ENCODE results near the gene SNX13.
"Not testable (repeated sequence)": the region's sequence is repeated elsewhere in the genome, so short reads cannot be mapped to it uniquely, and the experiment has no call there.

Gene SNX13

GRCh38 chr7:17915168-17915567, 25.1 kb downstream of the SNX13 start:
- H3K4me3 ChIP-seq (ENCODE audit: low read depth, low read length) = no peak overlapping the region
- TF ChIP-seq, protein P1, sequence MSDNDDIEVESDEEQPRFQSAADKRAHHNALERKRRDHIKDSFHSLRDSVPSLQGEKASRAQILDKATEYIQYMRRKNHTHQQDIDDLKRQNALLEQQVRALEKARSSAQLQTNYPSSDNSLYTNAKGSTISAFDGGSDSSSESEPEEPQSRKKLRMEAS (IDR thresholded peaks at IDR 0.05; ENCODE audit: low read depth, low read length) = no peak
- TF ChIP-seq, protein P2, sequence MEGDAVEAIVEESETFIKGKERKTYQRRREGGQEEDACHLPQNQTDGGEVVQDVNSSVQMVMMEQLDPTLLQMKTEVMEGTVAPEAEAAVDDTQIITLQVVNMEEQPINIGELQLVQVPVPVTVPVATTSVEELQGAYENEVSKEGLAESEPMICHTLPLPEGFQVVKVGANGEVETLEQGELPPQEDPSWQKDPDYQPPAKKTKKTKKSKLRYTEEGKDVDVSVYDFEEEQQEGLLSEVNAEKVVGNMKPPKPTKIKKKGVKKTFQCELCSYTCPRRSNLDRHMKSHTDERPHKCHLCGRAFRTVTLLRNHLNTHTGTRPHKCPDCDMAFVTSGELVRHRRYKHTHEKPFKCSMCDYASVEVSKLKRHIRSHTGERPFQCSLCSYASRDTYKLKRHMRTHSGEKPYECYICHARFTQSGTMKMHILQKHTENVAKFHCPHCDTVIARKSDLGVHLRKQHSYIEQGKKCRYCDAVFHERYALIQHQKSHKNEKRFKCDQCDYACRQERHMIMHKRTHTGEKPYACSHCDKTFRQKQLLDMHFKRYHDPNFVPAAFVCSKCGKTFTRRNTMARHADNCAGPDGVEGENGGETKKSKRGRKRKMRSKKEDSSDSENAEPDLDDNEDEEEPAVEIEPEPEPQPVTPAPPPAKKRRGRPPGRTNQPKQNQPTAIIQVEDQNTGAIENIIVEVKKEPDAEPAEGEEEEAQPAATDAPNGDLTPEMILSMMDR (IDR thresholded peaks at IDR 0.05; ENCODE audit: low read depth, low read length) = no peak
- no peak for TF ChIP-seq POLR2A (IDR thresholded peaks at IDR 0.05; ENCODE audit: extremely low read depth, insufficient read length)
- TF ChIP-seq MYC (IDR thresholded peaks at IDR 0.05; ENCODE audit: low read depth, low read length) = no peak
- no peak for DNase-seq (ENCODE audit: low read depth)

DNA sequence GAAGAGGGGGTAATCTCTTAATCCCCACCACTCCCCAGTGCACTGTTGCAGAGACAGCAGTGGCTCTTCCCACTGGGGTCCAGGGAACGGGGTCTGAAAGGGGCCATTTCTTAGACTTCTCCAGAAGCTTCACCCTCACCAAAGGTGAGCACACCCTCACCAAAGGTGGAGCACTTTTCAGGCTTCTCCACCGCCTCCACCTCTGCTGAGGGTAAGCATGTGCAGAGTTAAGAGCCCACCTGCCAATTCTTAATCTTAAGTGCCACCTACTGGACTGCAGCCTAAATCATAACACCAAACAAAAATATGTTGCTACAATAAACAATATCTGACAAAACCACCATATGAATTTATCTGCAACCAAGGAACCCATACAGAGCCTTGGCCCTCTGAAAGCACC, 27.0 kb downstream of the SNX13 start:
- no peak overlapping the region for H3K4me3 ChIP-seq (ENCODE audit: low read depth, low read length)
- DNase-seq (ENCODE audit: low read depth) = no peak
- TF ChIP-seq POLR2A (IDR thresholded peaks at IDR 0.05; ENCODE audit: extremely low read depth, insufficient read length) = no peak
- no peak for TF ChIP-seq MYC (IDR thresholded peaks at IDR 0.05; ENCODE audit: low read depth, low read length)
- TF ChIP-seq, protein P1 (IDR thresholded peaks at IDR 0.05; ENCODE audit: low read depth, low read length) = no peak
- TF ChIP-seq, protein P2 (IDR thresholded peaks at IDR 0.05; ENCODE audit: low read depth, low read length) = no peak

- no peak for DNase-seq (ENCODE audit: low read depth)
- TF ChIP-seq MYC (IDR thresholded peaks at IDR 0.05; ENCODE audit: low read depth, low read length) (no peak), POLR2A (IDR thresholded peaks at IDR 0.05; ENCODE audit: extremely low read depth, insufficient read length) (no peak)
- TF ChIP-seq, protein P1 (IDR thresholded peaks at IDR 0.05; ENCODE audit: low read depth, low read length) = no peak
- TF ChIP-seq, protein P2 (IDR thresholded peaks at IDR 0.05; ENCODE audit: low read depth, low read length) = no peak
- no peak overlapping the region for H3K4me3 ChIP-seq (ENCODE audit: low read depth, low read length)
Measured at GRCh38 chr7:17912536-17913235, 27.6 kb downstream of the SNX13 start.

GRCh38 chr7:17912050-17912449, 28.2 kb downstream of the SNX13 start:
- DNase-seq (ENCODE audit: low read depth) = no peak
- TF ChIP-seq, protein P2 (IDR thresholded peaks at IDR 0.05; ENCODE audit: low read depth, low read length) = no peak
- TF ChIP-seq POLR2A (IDR thresholded peaks at IDR 0.05; ENCODE audit: extremely low read depth, insufficient read length) = no peak
- TF ChIP-seq, protein P1 (IDR thresholded peaks at IDR 0.05; ENCODE audit: low read depth, low read length) = no peak
- TF ChIP-seq MYC (IDR thresholded peaks at IDR 0.05; ENCODE audit: low read depth, low read length) = no peak
- no peak overlapping the region for H3K4me3 ChIP-seq (ENCODE audit: low read depth, low read length)

DNA sequence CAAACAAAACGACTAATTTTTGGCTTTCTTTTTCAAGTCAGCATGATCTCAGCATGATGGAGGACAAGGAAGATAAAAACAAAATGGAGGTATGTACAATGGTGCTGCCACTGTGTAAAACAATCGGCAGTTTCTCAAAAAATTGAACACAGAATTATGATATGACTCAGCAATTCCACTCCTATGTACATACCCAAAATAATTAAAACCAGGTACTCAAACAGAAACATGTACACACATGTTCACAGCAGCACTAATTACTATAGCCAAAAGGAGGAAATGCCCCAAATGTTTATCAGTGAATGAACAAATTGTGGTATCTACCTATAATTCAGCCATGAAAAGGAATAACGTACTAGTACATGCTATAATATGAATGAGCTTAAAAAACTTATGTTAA, 29.9 kb downstream of the SNX13 start:
- H3K4me3 ChIP-seq (ENCODE audit: low read depth, low read length) = no peak overlapping the region
- no peak for DNase-seq (ENCODE audit: low read depth)
- no peak for TF ChIP-seq MYC (IDR thresholded peaks at IDR 0.05; ENCODE audit: low read depth, low read length)
- no peak for TF ChIP-seq POLR2A (IDR thresholded peaks at IDR 0.05; ENCODE audit: extremely low read depth, insufficient read length)
- TF ChIP-seq, protein P2 (IDR thresholded peaks at IDR 0.05; ENCODE audit: low read depth, low read length) = no peak
- TF ChIP-seq, protein P1 (IDR thresholded peaks at IDR 0.05; ENCODE audit: low read depth, low read length) = no peak

DNA sequence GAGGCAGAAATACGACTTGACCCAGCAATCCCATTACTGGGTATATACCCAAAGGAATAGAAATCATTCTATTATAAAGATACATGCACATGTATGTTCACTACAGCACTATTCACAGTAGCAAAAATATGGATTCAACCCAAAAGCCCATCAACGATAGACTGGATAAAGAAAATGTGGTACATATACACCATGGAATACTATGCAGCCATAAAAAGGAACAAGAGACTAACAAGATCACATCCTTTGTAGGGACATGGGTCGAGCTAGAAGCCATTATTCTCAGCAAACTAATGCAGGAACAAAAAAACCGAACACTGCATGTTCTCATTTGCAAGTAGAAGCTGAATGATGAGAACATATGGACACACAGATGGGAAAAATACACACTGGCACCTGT, 31.0 kb downstream of the SNX13 start:
- H3K4me3 ChIP-seq (ENCODE audit: low read depth, low read length); DNase-seq (ENCODE audit: low read depth): not testable (repeated sequence)
